ENCODE results near the gene NUFIP1.
A peak's percentile ranks its signal among the peaks of the same experiment; 100 is the strongest.
"Not testable (repeated sequence)": the region's sequence is repeated elsewhere in the genome, so short reads cannot be mapped to it uniquely, and the experiment has no call there.

NUFIP1 gene

GRCh38 chr13:44989071-44989889, at the start of gene NUFIP1, which contains the start of gene GPALPP1:
NUFIP1 (minus strand) TSS chr13:44989471; CDS start chr13:44989436, 35 bp downstream.
GPALPP1 (plus strand) TSS chr13:44989538; CDS start chr13:44989655, 117 bp downstream.
- peak; percentile 92 for DNase-seq (ENCODE audit: low spot score)

GRCh38 chr13:45036206-45036605, 46.9 kb upstream of the NUFIP1 start:
- DNase-seq (ENCODE audit: low spot score), result no peak

- DNase-seq (ENCODE audit: low spot score), result no peak
These were observed 45.1 kb upstream of the NUFIP1 start for GRCh38 chr13:45034342-45034741.

- no peak for DNase-seq (ENCODE audit: low spot score)
These were observed 35.6 kb upstream of the NUFIP1 start for GRCh38 chr13:45024847-45025246.

- no peak for DNase-seq (ENCODE audit: low spot score)
These were observed 32.0 kb upstream of the NUFIP1 start for GRCh38 chr13:45021250-45021649.

- not testable (repeated sequence) for DNase-seq (ENCODE audit: low spot score)
These were observed 30.7 kb upstream of the NUFIP1 start for GRCh38 chr13:45019981-45020380.

- no peak for DNase-seq (ENCODE audit: low spot score)
These were observed 27.6 kb upstream of the NUFIP1 start for GRCh38 chr13:45016792-45017425.

GRCh38 chr13:45015300-45015699, 26.0 kb upstream of the NUFIP1 start:
- no peak for DNase-seq (ENCODE audit: low spot score)

GRCh38 chr13:45011198-45011597, 21.9 kb upstream of the NUFIP1 start:
- DNase-seq (ENCODE audit: low spot score), result no peak

- no peak for DNase-seq (ENCODE audit: low spot score)
These were observed 18.6 kb upstream of the NUFIP1 start for GRCh38 chr13:45007823-45008222.

- DNase-seq (ENCODE audit: low spot score), result no peak
These were observed 18.0 kb upstream of the NUFIP1 start for GRCh38 chr13:45007225-45007624.

- peak; percentile 65 for DNase-seq (ENCODE audit: low spot score)
These were observed 14.8 kb upstream of the NUFIP1 start for GRCh38 chr13:45004096-45004495.

- DNase-seq (ENCODE audit: low spot score), result no peak
These were observed 14.1 kb upstream of the NUFIP1 start for GRCh38 chr13:45003417-45003816.

- no peak for DNase-seq (ENCODE audit: low spot score)
These were observed 670 bp upstream of the NUFIP1 start for GRCh38 chr13:44989941-44990340.

GRCh38 chr13:44978328-44978727, 10.9 kb downstream of the NUFIP1 start:
- no peak for DNase-seq (ENCODE audit: low spot score)

GRCh38 chr13:44976949-44977583, 12.2 kb downstream of the NUFIP1 start:
- DNase-seq (ENCODE audit: low spot score), result no peak

- DNase-seq (ENCODE audit: low spot score), result no peak
These were observed 13.1 kb downstream of the NUFIP1 start for GRCh38 chr13:44976196-44976595.

GRCh38 chr13:44974056-44974793, 15.0 kb downstream of the NUFIP1 start:
- peak; percentile 50 for DNase-seq (ENCODE audit: low spot score)

GRCh38 chr13:44972956-44973581, 16.2 kb downstream of the NUFIP1 start:
- peak; percentile 59 for DNase-seq (ENCODE audit: low spot score)

- DNase-seq (ENCODE audit: low spot score), result no peak
These were observed 17.3 kb downstream of the NUFIP1 start for GRCh38 chr13:44971656-44972595.

Measured in pons (tissue), 1 donor.